ENCODE data around the gene LOXHD1. TPM values are rescaled to one million over a fixed set of nuclear protein-coding genes. Genes with fewer than 3 reads are reported as not detected.

Gene LOXHD1
- total RNA-seq, 1 donor from 2014 or later = not detected

DNA sequence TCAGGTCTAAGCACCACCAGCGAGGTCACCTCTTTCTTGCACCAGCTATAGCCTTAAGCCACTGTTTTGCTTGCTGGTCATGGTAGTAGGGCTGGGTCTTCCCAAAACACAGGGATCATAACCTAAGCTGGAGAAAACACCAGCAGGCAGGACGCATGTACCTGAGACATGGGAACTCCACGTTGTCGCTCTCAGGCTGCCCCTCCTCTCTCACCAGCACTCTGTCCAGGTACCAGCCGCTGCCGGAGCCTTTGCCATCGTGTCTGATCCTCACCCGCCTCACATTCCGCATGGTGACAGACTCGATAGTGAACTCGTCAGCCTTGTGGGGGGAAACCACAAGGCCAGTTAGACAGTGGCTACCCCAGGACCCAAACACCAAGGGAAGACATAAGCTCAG lies 79.5 kb downstream of the LOXHD1 start:
- no peak for DNase-seq (ENCODE audit: low read depth)

GRCh38 chr18:46575851-46576250 lies 81.2 kb downstream of the LOXHD1 start:
- no peak for DNase-seq (ENCODE audit: low read depth)

DNA sequence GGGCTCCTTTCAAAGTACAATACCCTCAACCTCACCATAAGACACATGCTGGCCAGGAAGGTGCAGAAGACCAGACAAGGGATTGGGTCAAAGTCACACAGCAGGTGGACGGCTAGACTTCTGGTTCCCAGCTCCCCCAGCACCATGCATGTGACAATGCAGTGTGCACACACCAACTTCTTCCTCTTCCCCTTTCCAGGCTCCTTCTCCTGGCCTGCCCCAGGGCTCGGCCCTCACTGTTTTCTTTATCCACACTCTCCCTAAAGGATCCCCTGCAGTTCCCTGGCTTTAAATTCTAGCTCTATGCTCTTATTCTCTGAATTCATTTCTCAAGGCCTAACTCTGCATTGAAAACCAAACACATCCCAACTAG lies 82.3 kb downstream of the LOXHD1 start:
- DNase-seq (ENCODE audit: low read depth) = no peak

- DNase-seq (ENCODE audit: low read depth) = no peak
Observed at GRCh38 chr18:46574000-46574742, 82.8 kb downstream of the LOXHD1 start.

DNA sequence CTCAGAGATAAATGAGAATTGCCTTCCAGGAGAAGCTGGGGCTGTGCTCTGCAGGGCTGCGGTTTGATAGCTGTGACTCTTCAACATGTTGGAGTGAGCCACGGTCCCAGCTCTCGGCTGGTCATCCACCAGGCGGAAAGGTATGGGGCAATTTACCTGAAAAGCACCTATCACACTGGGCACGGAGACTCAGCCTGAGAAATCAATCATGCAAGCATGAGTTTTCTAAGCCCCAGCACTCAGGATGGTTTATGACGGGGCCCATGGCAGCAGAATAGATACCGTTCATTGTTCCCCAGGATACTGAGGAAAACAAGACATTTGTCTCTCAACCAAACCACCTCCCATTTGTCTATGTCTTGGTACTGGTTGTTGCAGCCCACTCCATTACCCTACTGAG lies 83.9 kb downstream of the LOXHD1 start:
- no peak for DNase-seq (ENCODE audit: low read depth)

DNA sequence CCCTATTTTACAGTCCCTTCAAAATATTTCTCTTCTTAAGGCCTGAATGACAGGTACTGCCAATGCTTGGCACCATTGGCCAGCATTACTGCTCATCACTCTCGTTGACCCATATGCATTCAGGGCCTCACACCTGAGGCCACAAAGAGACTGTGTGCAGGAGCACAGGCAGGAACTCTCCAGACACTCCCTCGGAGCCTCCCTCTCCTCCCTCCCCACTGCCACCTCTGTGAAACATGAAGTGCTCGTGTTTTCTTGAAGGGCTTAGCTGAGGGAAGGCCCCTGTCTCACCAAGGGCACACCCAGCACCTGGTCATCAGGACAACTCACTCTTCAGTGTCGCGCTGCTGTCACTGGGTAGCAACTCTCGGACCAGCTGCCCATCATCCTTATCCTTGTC lies 85.3 kb downstream of the LOXHD1 start:
- no peak for DNase-seq (ENCODE audit: low read depth)

DNA sequence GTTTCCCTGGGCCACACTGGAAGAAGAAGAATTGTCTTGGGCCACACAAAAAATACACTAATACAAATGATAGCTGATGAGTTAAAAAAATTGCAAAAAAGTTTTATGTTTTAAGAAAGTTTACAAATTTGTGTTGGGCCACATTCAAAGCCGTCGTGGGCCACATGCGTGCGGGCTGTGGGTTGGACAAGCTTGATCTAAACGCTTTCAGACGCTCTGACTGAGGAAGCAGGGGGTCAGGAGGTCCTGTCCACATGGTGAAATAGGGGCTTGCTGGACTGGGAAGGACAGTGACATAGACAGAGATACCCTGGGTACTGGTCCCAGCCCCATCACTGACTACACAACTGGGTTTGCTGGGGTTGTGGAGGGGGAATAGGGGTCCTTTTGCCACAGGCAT lies 86.4 kb downstream of the LOXHD1 start:
- DNase-seq (ENCODE audit: low read depth) = no peak

GRCh38 chr18:46570134-46570533 lies 86.9 kb downstream of the LOXHD1 start:
- no peak for DNase-seq (ENCODE audit: low read depth)

- DNase-seq (ENCODE audit: low read depth) = no peak
Observed at GRCh38 chr18:46569211-46569610, 87.8 kb downstream of the LOXHD1 start.

GRCh38 chr18:46567196-46567595 lies 89.8 kb downstream of the LOXHD1 start:
- no peak for DNase-seq (ENCODE audit: low read depth)

- no peak for DNase-seq (ENCODE audit: low read depth)
Observed at GRCh38 chr18:46566111-46566510, 90.9 kb downstream of the LOXHD1 start.

- no peak for DNase-seq (ENCODE audit: low read depth)
Observed at GRCh38 chr18:46565256-46565655, 91.8 kb downstream of the LOXHD1 start.

- DNase-seq (ENCODE audit: low read depth) = no peak
Observed at GRCh38 chr18:46563317-46563716, 93.7 kb downstream of the LOXHD1 start.

GRCh38 chr18:46562674-46563192 lies 94.3 kb downstream of the LOXHD1 start:
- no peak for DNase-seq (ENCODE audit: low read depth)

GRCh38 chr18:46560671-46561045 lies 96.4 kb downstream of the LOXHD1 start:
- no peak for DNase-seq (ENCODE audit: low read depth)

DNA sequence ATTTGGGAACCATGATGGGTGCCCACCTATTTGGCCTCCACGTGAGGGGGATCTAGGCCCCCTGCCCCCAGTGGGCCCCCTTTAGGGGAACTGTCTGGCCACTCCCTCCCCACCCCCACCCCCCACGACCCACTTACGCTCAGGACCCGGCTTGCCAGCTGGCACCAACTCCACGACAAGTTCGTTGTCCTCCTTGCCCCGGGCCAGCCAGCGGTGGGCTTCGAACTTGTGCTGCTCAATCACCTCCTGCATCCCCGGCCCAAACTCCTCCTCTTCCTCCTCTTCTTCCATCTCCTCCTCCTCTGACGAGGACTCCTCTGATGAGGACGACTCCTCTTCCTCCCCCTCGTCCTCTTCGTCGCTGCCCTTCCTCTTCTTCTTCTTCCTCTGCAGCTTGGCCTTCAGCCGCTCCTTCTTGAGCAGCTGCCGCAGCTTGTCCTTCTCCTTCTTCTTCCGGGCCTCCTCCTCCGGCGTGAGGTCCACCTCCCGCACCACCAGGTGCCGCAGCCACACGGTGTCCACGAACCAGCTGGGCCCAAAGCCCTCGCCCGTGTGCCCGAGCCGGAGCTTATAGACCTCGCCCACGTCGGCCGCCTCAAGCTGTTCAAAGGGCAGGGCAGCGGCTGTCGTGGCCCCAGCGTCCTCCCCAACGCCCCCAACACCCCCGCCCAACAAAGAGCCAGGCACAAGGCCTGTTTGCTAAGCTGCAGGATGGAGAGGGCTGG lies 96.9 kb downstream of the LOXHD1 start:
- DNase-seq (ENCODE audit: low read depth) = no peak

DNA sequence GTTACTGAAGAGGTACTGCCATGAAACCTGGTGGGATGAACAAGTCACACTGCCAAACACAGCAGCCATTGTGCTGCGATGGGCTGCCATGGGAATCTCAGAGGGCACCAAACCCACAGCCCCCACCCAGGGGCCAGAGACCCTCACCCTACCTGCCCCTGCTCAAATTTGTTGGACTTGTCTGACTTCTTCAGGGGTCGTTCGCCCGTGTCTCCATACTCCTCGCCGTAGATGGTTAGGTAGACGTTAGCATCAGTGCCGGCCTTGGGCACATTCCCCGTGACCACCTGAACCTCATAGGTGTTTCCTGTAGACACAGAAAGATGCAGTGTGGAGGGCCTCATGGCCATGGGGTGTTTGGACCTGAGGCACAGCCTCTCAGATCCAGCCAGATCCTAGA lies 97.7 kb downstream of the LOXHD1 start:
- no peak for DNase-seq (ENCODE audit: low read depth)

DNA sequence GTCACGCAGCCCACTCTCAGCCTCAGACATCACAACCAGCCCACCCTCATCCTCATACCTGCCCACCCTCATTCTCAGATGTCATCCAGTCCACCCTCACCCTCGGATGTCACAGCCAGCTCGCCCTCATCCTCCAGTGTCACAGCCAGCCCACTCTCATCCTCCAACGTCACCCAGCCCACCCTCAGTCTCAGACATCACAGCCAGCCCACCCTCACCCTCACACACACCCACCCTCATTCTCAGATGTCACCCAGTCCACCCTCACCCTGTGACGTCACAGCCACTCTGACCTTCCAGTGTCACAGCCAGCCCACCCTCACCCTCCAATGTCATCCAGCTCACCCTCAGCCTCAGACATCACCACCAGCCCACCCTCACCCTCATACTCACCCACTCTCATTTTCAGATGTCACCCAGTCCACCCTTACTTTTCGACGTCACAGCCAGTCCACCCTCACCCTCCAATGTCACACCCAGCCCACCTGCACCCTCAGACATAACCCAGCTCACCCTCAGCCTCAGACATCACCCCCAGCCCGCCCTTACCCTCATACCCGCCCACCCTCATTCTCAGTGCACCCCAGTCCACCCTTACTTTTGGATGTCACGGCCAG lies 100.3 kb downstream of the LOXHD1 start:
- no peak for DNase-seq (ENCODE audit: low read depth)

GRCh38 chr18:46555724-46556123 lies 101.3 kb downstream of the LOXHD1 start:
- DNase-seq (ENCODE audit: low read depth) = no peak

DNA sequence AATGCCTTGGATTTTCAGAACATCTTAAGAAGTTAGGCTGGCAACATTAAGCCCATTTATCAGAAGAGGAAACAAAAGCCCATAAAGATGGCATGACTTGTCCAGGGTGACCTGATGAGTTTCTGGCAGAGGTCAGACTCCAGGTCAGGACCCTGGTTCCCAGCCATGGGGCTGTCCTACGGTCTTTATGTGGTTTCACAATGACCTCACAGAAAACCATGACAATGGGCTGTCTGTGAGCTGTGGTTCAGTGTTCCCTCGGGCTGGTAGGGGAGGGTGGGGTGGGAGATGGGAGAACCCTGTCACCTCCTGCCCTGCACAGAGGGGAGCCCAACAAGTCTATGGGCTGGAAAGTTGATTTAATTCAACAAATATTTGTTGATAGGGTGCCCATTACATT lies 101.8 kb downstream of the LOXHD1 start:
- DNase-seq (ENCODE audit: low read depth) = no peak

GRCh38 chr18:46554406-46555080 lies 102.5 kb downstream of the LOXHD1 start:
- no peak for DNase-seq (ENCODE audit: low read depth)

DNA sequence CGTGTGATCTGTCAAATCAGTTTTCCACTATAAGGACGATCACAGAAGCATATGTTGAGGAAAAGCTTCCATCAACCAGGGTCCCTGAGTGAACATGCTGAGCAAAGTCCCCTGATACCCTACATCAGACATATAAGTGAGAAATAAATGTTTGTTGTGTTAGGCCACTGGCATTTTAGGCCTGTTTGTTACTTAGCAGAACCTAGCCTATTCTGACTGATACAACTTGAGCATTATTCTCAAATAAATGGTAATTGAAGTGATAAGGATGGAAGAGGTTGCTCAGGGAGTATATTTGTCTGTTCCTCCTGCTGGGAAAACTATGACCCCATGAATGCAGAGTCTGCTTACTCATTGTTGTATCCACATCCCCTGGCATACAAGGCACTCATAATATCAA lies 106.4 kb downstream of the LOXHD1 start:
- no peak for DNase-seq (ENCODE audit: low read depth)

Data from renal cortical epithelial cell (primary cell).